ENCODE measurements around the gene LNP1.

- TF ChIP-seq CTCF (IDR thresholded peaks at IDR 0.05) (no peak), POLR2AphosphoS5 (IDR thresholded peaks at IDR 0.05) (no peak), POLR2A (IDR thresholded peaks at IDR 0.05) (no peak)
Measured at GRCh38 chr3:100425316-100425715, 24.0 kb downstream of the LNP1 start.
